PC-3 (cell line): Measurements from ENCODE around the gene PM20D2. TPM values are rescaled to one million over a fixed set of nuclear protein-coding genes. Genes with fewer than 3 reads are reported as not detected.

Experiments
- ATAC-seq: fragments of 200-7000 bp; cut with Tn5 transposase; 2 replicates; pipeline ENCODE4 v1.9.1; 2020; ENCODE audit warnings: mild to moderate bottlenecking, moderate library complexity
- BruUV-seq: library from RNA; stranded (reverse); fragments of 400-500 nt; replicated peaks from 2 replicates; lab custom pipeline; 2021; lab: Mats Ljungman, UMichigan
- CTCF ChIA-PET: fragments of 300-600 bp; sonication (Branson Sonifier 250); formaldehyde crosslinking; loops from one replicate; lab custom pipeline; 2022; ENCODE audit warnings: antibody characterized with exemption; lab: Charles Lee
- POLR2A ChIA-PET: fragments of 300-600 bp; sonication (Branson Sonifier 250); formaldehyde crosslinking; loops from one replicate; lab custom pipeline; 2022; ENCODE audit warnings: antibody characterized with exemption; ENCODE audit not compliant: unreplicated experiment; lab: Charles Lee
- DNase-seq: peaks from one replicate; pipeline ENCODE4 v3.0.0-alpha.2; 2015
- H2AFZ ChIP-seq: fragments of 300-600 bp; sonication (generic); 2 replicates; pipeline ENCODE4 v1.6.0; 2016; ENCODE audit warnings: antibody characterized with exemption, low read length
- H3F3A ChIP-seq: fragments of 300-600 bp; sonication (generic); one replicate; pipeline ENCODE4 v1.6.0; 2017; ENCODE audit warnings: antibody characterized with exemption, low read length, control low read depth, mild to moderate bottlenecking; ENCODE audit not compliant: unreplicated experiment
- H3K27ac ChIP-seq: fragments of 300-600 bp; sonication (generic); 2 replicates; pipeline ENCODE4 v1.5.1; 2016; ENCODE audit warnings: mild to moderate bottlenecking, low read length
- H3K27me3 ChIP-seq: fragments of 300-600 bp; sonication (generic); 2 replicates; pipeline ENCODE4 v1.6.1; 2016; ENCODE audit warnings: low read length, mixed read lengths
- H3K36me3 ChIP-seq: fragments of 300-600 bp; sonication (generic); 2 replicates; pipeline ENCODE4 v1.6.1; 2016; ENCODE audit warnings: low read depth, mixed run types, low read length, mixed read lengths
- H3K4me1 ChIP-seq: fragments of 300-600 bp; sonication (generic); 2 replicates; pipeline ENCODE4 v1.5.1; 2016; ENCODE audit warnings: low read length; ENCODE audit not compliant: insufficient read depth
- H3K4me2 ChIP-seq: fragments of 300-600 bp; sonication (generic); 2 replicates; pipeline ENCODE4 v1.6.0; 2016; ENCODE audit warnings: low read length
- H3K4me3 ChIP-seq: fragments of 300-600 bp; sonication (generic); 2 replicates; pipeline ENCODE4 v1.5.1; 2016; ENCODE audit warnings: mild to moderate bottlenecking, low read length, mixed read lengths
- H3K79me2 ChIP-seq: fragments of 300-600 bp; sonication (generic); 2 replicates; pipeline ENCODE4 v1.6.1; 2017; ENCODE audit warnings: low read length, mixed read lengths
- H3K9ac ChIP-seq: fragments of 300-600 bp; sonication (generic); 2 replicates; pipeline ENCODE4 v1.6.0; 2016; ENCODE audit warnings: mild to moderate bottlenecking, low read length
- H3K9me2 ChIP-seq: fragments of 300-600 bp; sonication (generic); replicated peaks from 2 replicates; pipeline ENCODE4 v1.6.1; 2016; ENCODE audit warnings: mixed run types, low read length, mixed read lengths
- H3K9me3 ChIP-seq: fragments of 300-600 bp; sonication (generic); 2 replicates; pipeline ENCODE4 v1.6.1; 2016; ENCODE audit warnings: low read length, mixed read lengths
- H4K20me1 ChIP-seq: fragments of 300-600 bp; sonication (generic); 2 replicates; pipeline ENCODE4 v1.6.1; 2016; ENCODE audit warnings: low read length, mixed read lengths
- EZH2 ChIP-seq: fragments of 300-600 bp; sonication (generic); IDR thresholded peaks from one replicate; pipeline ENCODE4 v1.6.1; 2017; ENCODE audit warnings: antibody characterized with exemption, mild to moderate bottlenecking, low read length; ENCODE audit not compliant: unreplicated experiment
- EZH2phosphoT487 ChIP-seq: fragments of 300-600 bp; sonication (generic); IDR thresholded peaks from 2 replicates; pipeline ENCODE4 v1.6.1; 2018; ENCODE audit warnings: mild to moderate bottlenecking, antibody characterized with exemption, low read length, borderline replicate concordance
- intact Hi-C: fragments of 100-400 bp; cut with micrococcal nuclease; formaldehyde crosslinking; loops from 2 replicates; pipeline ENCODE4 v1.9.0; 2023
- total RNA-seq: library from RNA; depleted of rRNA; stranded (reverse); fragments of >200 nt; gene quantifications from 2 replicates; pipeline ENCODE4 v1.2.3, GENCODE V29; 2014
- TF ChIP-seq, protein P1 (sequence below): fragments of 300-600 bp; sonication (generic); conservative IDR thresholded peaks from 2 replicates; pipeline ENCODE4 v1.5.1; 2017; ENCODE audit warnings: antibody characterized with exemption, low read depth, mild to moderate bottlenecking, low read length

Gene PM20D2
- total RNA-seq, 1 experiment from 2014 or later = 17.3 TPM

- POLR2A ChIA-PET = interaction anchor here (0.6 kb wide), 1 partner anchor 112 kb away, joined by 3 read pairs; no protein-coding TSS in a partner anchor
- BruUV-seq = no TSS peak
- CTCF ChIA-PET = interaction anchor here (0.5 kb wide), 1 partner anchor 158 kb away, joined by 4 read pairs; no protein-coding TSS in a partner anchor
These were observed 532 bp upstream of the PM20D2 start for GRCh38 chr6:89145091-89145955.

GRCh38 chr6:89146718-89147700 is 1.2 kb downstream of the PM20D2 start:
- CTCF ChIA-PET = no interaction called here
- intact Hi-C loops = no loop called here

More at GRCh38 chr6:89145091-89145955, 532 bp upstream of the PM20D2 start:
- Histone ChIP-seq H3K79me2 (peaks cover 38% of the 10 kb centered on the region), H3K9ac (peak overlapping the region; percentile 81), H2AFZ (peak overlapping the region; percentile 98), H3F3A (no peaks in the 10 kb centered on the region), H3K4me2 (peak overlapping the region; percentile 99), H3K36me3 (no peaks in the 10 kb centered on the region), H3K27ac (peak overlapping the region; percentile 50), H3K9me2 (no peaks in the 10 kb centered on the region), H3K4me3 (peak overlapping the region; percentile 87), H4K20me1 (no peaks in the 10 kb centered on the region), H3K4me1 (peaks cover 23% of the 10 kb centered on the region), H3K27me3 (no peaks in the 10 kb centered on the region), H3K9me3 (no peaks in the 10 kb centered on the region)
- TF ChIP-seq EZH2phosphoT487 (no peak), EZH2 (no peak)
- TF ChIP-seq, protein P1, sequence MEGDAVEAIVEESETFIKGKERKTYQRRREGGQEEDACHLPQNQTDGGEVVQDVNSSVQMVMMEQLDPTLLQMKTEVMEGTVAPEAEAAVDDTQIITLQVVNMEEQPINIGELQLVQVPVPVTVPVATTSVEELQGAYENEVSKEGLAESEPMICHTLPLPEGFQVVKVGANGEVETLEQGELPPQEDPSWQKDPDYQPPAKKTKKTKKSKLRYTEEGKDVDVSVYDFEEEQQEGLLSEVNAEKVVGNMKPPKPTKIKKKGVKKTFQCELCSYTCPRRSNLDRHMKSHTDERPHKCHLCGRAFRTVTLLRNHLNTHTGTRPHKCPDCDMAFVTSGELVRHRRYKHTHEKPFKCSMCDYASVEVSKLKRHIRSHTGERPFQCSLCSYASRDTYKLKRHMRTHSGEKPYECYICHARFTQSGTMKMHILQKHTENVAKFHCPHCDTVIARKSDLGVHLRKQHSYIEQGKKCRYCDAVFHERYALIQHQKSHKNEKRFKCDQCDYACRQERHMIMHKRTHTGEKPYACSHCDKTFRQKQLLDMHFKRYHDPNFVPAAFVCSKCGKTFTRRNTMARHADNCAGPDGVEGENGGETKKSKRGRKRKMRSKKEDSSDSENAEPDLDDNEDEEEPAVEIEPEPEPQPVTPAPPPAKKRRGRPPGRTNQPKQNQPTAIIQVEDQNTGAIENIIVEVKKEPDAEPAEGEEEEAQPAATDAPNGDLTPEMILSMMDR = no peak
- DNase-seq (peak; percentile 31), ATAC-seq (peak; percentile 28)
- intact Hi-C loops = no loop called here

More at GRCh38 chr6:89146718-89147700, 1.2 kb downstream of the PM20D2 start:
- H3K9me3 ChIP-seq = no peaks in the 10 kb centered on the region
- H4K20me1 ChIP-seq = no peaks in the 10 kb centered on the region
- peaks cover 16% of the 10 kb centered on the region for H3K4me1 ChIP-seq
- peak overlapping the region; percentile 50 for H3K27ac ChIP-seq
- TF ChIP-seq EZH2 = no peak
- TF ChIP-seq, protein P1 = no peak
- no peak for TF ChIP-seq EZH2phosphoT487
- H3K36me3 ChIP-seq = no peaks in the 10 kb centered on the region
- H3K27me3 ChIP-seq = no peaks in the 10 kb centered on the region
- no peaks in the 10 kb centered on the region for H3F3A ChIP-seq
- H3K4me3 ChIP-seq = peak overlapping the region; percentile 87
- POLR2A ChIA-PET = interaction anchor here (0.5 kb wide), 1 partner anchor 67 kb away, joined by 3 read pairs; the partner anchor contains the start of gene PNRC1
- peak overlapping the region; percentile 81 for H3K9ac ChIP-seq
- peak overlapping the region; percentile 99 for H3K4me2 ChIP-seq
- DNase-seq (peak; percentile 60), ATAC-seq (peak; percentile 42)
- H2AFZ ChIP-seq = peak overlapping the region; percentile 98
- H3K9me2 ChIP-seq = no peaks in the 10 kb centered on the region
- TSS peak; percentile 59 for BruUV-seq
- peaks cover 38% of the 10 kb centered on the region for H3K79me2 ChIP-seq
